Body of pancreas (tissue), 4 donors: ENCODE results near the gene NLGN2.

Source experiments
- POLR2A ChIP-seq, 3 donors: fragments of 450-650 bp; IDR thresholded peaks; one replicate each; pipeline ENCODE4 v1.6.1; 2016; ENCODE audit warnings: antibody characterized with exemption in 3 of 3, mild to moderate bottlenecking in 2 of 3
- TF ChIP-seq, protein P1 (sequence below), 7 experiments: fragments of 450-650 bp in 4 of 7; fragments of 200-600 bp in 3 of 7; sonication (generic) in 3 of 7; IDR thresholded peaks; one replicate each; pipeline ENCODE4 v1.5.1; 2016 to 2019; ENCODE audit warnings: antibody characterized with exemption in 7 of 7

DNA sequence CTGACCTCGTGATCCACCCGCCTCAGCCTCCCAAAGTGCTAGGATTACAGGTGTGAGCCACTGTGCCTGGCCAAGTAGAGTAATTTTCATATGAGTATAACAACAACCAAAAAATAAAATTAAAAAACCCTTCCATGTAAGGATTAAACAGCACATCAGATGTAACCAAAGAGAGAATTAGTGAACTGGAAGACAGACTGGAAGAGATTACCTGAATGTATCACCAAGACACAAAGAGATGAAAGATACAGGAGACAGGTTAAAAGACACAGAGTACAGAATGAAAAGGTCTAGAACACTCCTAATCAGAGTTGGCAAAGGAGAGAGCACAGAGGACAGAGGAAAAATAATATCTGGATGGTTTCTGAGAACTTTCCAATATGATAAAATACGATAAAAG lies 28.5 kb upstream of the NLGN2 start:
- TF ChIP-seq, protein P1, sequence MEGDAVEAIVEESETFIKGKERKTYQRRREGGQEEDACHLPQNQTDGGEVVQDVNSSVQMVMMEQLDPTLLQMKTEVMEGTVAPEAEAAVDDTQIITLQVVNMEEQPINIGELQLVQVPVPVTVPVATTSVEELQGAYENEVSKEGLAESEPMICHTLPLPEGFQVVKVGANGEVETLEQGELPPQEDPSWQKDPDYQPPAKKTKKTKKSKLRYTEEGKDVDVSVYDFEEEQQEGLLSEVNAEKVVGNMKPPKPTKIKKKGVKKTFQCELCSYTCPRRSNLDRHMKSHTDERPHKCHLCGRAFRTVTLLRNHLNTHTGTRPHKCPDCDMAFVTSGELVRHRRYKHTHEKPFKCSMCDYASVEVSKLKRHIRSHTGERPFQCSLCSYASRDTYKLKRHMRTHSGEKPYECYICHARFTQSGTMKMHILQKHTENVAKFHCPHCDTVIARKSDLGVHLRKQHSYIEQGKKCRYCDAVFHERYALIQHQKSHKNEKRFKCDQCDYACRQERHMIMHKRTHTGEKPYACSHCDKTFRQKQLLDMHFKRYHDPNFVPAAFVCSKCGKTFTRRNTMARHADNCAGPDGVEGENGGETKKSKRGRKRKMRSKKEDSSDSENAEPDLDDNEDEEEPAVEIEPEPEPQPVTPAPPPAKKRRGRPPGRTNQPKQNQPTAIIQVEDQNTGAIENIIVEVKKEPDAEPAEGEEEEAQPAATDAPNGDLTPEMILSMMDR (IDR thresholded peaks at IDR 0.05), result no peak
- TF ChIP-seq POLR2A (IDR thresholded peaks at IDR 0.05), result no peak
